Measurements from ENCODE around the gene OVOL2. TPM values are rescaled to one million over a fixed set of nuclear protein-coding genes. Genes with fewer than 3 reads are reported as not detected.

OVOL2 gene
- polyA plus RNA-seq, 1 donor from 2014 or later: not detected

DNA sequence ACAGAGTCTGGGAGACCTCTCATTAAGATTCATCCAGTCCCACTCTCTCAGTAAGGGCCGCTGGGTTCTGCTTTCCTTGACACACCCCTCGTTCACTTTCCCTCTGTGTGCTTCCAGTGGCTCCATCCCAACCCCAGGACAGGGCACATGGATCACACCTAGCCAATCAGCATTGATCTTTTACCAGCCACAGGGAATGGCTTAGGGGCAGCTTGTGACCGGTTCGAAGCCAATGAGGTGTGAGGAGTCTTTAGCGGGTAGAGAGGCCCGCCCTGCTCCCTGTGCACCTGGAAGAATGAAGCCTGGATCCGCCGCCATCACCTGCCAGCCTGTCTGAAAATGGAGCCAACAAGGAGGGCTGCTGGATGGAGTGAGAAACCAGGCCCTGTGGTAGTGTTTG is 35.2 kb upstream of the OVOL2 start:
- H3K79me2 ChIP-seq (replicated peaks; ENCODE audit: insufficient read depth, low read length): no peaks in the 10 kb centered on the region
- H4K20me1 ChIP-seq (ENCODE audit: insufficient read depth): no peaks in the 10 kb centered on the region
- no peak overlapping the region for H2AFZ ChIP-seq (ENCODE audit: low read depth, low read length)
- H3K36me3 ChIP-seq (ENCODE audit: insufficient read depth, low read length): no peaks in the 10 kb centered on the region
- H3K4me2 ChIP-seq (ENCODE audit: low read length): no peak overlapping the region
- H3K27me3 ChIP-seq (ENCODE audit: insufficient read depth, low read depth, low read length): no peaks in the 10 kb centered on the region
- no peaks in the 10 kb centered on the region for H3F3A ChIP-seq (ENCODE audit: insufficient read depth, low read length, poor library complexity, severe bottlenecking)
- H3K9me2 ChIP-seq (ENCODE audit: insufficient read depth, low read length): no peaks in the 10 kb centered on the region
- no peak overlapping the region for H3K27ac ChIP-seq (ENCODE audit: low read length)
- no peak overlapping the region for H3K9ac ChIP-seq (ENCODE audit: low read length)
- no peak overlapping the region for H3K4me3 ChIP-seq (ENCODE audit: low read length)
- H3K9me3 ChIP-seq (ENCODE audit: low read length): no peaks in the 10 kb centered on the region
- TF ChIP-seq EP300 (conservative IDR thresholded peaks at IDR 0.05; ENCODE audit: poor library complexity, severe bottlenecking) (no peak), REST (IDR thresholded peaks at IDR 0.05; ENCODE audit: borderline replicate concordance) (no peak), RAD21 (conservative IDR thresholded peaks at IDR 0.05) (no peak), SMC3 (conservative IDR thresholded peaks at IDR 0.05; ENCODE audit: poor library complexity) (no peak), MXI1 (conservative IDR thresholded peaks at IDR 0.05; ENCODE audit: poor library complexity, severe bottlenecking) (no peak), TAF1 (IDR thresholded peaks at IDR 0.05; ENCODE audit: low read depth) (no peak), EZH2 (IDR thresholded peaks at IDR 0.05; ENCODE audit: borderline replicate concordance, insufficient read depth, low read length, poor library complexity, severe bottlenecking) (no peak), POLR2AphosphoS5 (IDR thresholded peaks at IDR 0.05) (no peak)
- TF ChIP-seq, protein P1, sequence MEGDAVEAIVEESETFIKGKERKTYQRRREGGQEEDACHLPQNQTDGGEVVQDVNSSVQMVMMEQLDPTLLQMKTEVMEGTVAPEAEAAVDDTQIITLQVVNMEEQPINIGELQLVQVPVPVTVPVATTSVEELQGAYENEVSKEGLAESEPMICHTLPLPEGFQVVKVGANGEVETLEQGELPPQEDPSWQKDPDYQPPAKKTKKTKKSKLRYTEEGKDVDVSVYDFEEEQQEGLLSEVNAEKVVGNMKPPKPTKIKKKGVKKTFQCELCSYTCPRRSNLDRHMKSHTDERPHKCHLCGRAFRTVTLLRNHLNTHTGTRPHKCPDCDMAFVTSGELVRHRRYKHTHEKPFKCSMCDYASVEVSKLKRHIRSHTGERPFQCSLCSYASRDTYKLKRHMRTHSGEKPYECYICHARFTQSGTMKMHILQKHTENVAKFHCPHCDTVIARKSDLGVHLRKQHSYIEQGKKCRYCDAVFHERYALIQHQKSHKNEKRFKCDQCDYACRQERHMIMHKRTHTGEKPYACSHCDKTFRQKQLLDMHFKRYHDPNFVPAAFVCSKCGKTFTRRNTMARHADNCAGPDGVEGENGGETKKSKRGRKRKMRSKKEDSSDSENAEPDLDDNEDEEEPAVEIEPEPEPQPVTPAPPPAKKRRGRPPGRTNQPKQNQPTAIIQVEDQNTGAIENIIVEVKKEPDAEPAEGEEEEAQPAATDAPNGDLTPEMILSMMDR (IDR thresholded peaks at IDR 0.05; ENCODE audit: poor library complexity, severe bottlenecking): no peak

DNA sequence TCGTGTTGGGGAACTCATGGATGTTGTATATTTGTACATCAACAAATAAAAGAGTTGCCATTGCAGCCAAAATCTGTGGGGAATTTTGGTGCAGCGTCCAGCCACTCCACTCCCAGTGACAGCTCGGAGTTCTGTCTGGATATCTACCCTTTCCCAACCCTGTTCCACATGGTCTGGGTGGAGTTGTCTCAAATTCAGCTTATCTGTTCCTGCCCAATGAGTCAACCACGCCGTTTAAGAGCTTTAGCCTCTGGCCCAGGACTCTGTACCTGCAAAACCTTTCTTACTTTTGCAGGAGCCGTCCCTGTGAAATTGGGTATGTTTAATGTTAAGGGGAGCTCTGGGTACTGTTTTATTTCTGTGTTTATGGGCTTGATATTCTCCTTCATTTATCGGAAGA is 33.9 kb upstream of the OVOL2 start:
- no peak overlapping the region for H2AFZ ChIP-seq (ENCODE audit: low read depth, low read length)
- H3K9ac ChIP-seq (ENCODE audit: low read length): no peak overlapping the region
- H3K9me2 ChIP-seq (ENCODE audit: insufficient read depth, low read length): no peaks in the 10 kb centered on the region
- no peak for TF ChIP-seq EZH2 (IDR thresholded peaks at IDR 0.05; ENCODE audit: borderline replicate concordance, insufficient read depth, low read length, poor library complexity, severe bottlenecking)
- no peak for TF ChIP-seq REST (IDR thresholded peaks at IDR 0.05; ENCODE audit: borderline replicate concordance)
- TF ChIP-seq, protein P1 (IDR thresholded peaks at IDR 0.05; ENCODE audit: poor library complexity, severe bottlenecking): no peak
- TF ChIP-seq MXI1 (conservative IDR thresholded peaks at IDR 0.05; ENCODE audit: poor library complexity, severe bottlenecking): no peak
- no peak for TF ChIP-seq RAD21 (conservative IDR thresholded peaks at IDR 0.05)
- TF ChIP-seq POLR2AphosphoS5 (IDR thresholded peaks at IDR 0.05): no peak
- H3K79me2 ChIP-seq (replicated peaks; ENCODE audit: insufficient read depth, low read length): no peaks in the 10 kb centered on the region
- no peaks in the 10 kb centered on the region for H3K27me3 ChIP-seq (ENCODE audit: insufficient read depth, low read depth, low read length)
- no peak overlapping the region for H3K4me2 ChIP-seq (ENCODE audit: low read length)
- no peak overlapping the region for H3K4me3 ChIP-seq (ENCODE audit: low read length)
- H3K9me3 ChIP-seq (ENCODE audit: low read length): no peaks in the 10 kb centered on the region
- H3K27ac ChIP-seq (ENCODE audit: low read length): no peak overlapping the region
- no peaks in the 10 kb centered on the region for H3F3A ChIP-seq (ENCODE audit: insufficient read depth, low read length, poor library complexity, severe bottlenecking)
- H3K36me3 ChIP-seq (ENCODE audit: insufficient read depth, low read length): no peaks in the 10 kb centered on the region
- no peaks in the 10 kb centered on the region for H4K20me1 ChIP-seq (ENCODE audit: insufficient read depth)
